ENCODE measurements around the gene ZNF580.

DNA sequence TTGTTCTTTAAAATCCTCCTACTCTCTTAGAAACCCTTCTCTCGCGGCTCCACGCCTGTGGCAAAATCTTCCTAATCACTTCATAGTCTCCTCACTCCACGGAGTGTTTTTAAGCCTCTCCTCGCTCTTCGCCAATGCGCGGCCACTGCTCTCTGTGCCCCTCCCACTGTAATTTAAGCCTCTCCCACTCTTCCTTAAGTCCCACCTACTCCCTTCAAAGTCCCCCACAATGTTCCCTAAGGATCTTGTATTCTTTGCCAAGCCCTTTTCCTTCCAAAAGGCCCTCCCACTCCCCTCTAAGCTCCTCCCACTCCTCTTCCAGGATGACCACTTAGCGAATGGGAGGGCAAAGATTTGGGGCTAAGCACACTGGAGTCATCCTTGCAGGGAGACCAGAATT, 42.8 kb upstream of the ZNF580 start:
- TF ChIP-seq PATZ1 (CRISPR knock-in tag; IDR thresholded peaks at IDR 0.05; ENCODE audit: borderline replicate concordance) = no peak
- no peak for TF ChIP-seq ARNTL (CRISPR knock-in tag; IDR thresholded peaks at IDR 0.05; ENCODE audit: borderline replicate concordance, low read depth)
- TF ChIP-seq TSHZ2 (CRISPR knock-in tag; IDR thresholded peaks at IDR 0.05) = no peak
